Cardiac fibroblast (primary cell): Measurements from ENCODE around the gene SESN1.

Experiments
- DNase-seq, 2 donors: peaks; one replicate each; pipeline versions ENCODE4 v3.0.0 to v3.0.0-alpha.2; 2010; ENCODE audit warnings: low read depth in 2 of 2
- H3K4me3 ChIP-seq, 2 donors: replicated peaks in 1 of 2; 1 replicate in 1 of 2; 2 replicates in 1 of 2; pipeline ENCODE4 v1.5.1; 2011; ENCODE audit warnings: low read depth in 2 of 2, low read length in 2 of 2, mild to moderate bottlenecking in 2 of 2, moderate library complexity in 1 of 2
- TF ChIP-seq, protein P1 (sequence below): IDR thresholded peaks from one replicate; pipeline ENCODE4 v1.5.1; 2011; ENCODE audit warnings: low read depth, mild to moderate bottlenecking, low read length, inconsistent platforms

The SESN1 gene

DNA sequence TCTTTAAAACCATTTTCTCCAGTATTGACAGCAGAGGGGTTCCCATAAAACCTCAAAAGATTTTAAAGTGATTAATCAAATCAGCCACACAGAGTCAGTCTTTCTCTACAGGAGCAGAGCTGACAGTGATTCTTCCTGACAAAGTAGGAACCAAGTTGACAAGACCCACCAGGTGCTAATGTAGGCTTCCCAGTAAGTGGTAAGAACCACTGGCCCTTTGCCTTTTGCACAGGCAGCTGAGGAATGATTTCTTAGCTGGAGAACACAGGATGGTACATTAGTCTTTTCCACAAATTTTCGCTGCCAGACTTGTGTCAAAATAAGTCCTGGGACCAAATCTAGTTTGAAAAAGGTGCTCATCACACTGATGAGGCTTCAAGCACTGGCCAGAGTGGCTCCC, 150.6 kb downstream of the SESN1 start:
- TF ChIP-seq, protein P1, sequence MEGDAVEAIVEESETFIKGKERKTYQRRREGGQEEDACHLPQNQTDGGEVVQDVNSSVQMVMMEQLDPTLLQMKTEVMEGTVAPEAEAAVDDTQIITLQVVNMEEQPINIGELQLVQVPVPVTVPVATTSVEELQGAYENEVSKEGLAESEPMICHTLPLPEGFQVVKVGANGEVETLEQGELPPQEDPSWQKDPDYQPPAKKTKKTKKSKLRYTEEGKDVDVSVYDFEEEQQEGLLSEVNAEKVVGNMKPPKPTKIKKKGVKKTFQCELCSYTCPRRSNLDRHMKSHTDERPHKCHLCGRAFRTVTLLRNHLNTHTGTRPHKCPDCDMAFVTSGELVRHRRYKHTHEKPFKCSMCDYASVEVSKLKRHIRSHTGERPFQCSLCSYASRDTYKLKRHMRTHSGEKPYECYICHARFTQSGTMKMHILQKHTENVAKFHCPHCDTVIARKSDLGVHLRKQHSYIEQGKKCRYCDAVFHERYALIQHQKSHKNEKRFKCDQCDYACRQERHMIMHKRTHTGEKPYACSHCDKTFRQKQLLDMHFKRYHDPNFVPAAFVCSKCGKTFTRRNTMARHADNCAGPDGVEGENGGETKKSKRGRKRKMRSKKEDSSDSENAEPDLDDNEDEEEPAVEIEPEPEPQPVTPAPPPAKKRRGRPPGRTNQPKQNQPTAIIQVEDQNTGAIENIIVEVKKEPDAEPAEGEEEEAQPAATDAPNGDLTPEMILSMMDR, result no peak
- peak in 1 of 2 donors; percentile 13 for DNase-seq

DNA sequence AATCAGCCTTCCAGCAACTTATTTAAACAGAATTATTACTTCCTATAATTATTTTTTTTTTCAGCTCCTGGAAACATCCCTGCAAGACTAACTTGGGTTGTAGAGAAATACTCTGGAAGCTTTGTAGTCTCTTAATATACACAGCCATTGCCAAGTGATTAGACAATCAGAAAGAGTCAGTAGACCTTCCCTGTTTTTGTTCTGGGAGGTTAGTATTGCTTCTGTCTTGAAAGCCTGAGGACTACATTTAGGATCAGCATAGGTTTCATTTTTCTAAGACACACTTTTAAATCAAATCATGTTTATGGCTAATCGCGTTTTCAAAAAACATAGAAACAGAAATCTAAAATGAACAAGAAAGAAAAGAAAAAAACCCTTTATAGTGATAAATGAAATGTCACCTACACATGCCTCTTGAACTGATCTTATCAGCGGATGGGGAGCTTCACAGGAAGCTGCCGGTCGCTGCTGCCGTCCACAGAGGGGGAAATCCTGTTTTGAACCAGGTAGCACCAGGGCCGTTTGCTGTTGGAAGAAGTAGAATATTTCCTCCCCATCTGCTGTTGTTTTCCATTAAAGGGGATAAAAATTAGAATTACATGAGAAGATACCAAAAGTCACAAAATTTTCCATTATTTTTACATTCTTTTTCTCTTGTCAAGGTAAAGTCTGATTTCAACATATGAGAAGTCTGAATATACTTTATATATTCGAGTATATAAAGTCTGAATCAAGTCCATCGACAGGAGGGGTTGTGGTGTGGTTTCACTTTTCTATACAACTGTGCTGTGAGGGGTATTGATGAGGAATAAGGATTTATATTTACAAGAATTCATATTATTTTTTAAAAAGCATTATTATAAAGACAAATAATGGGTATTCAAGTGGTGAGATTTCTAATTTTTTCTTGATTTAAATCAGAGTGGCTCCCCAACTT, 151.8 kb downstream of the SESN1 start:
- no peak overlapping the region for H3K4me3 ChIP-seq
- no peak for DNase-seq

More for the DNA sequence above, 150.6 kb downstream of the SESN1 start:
- H3K4me3 ChIP-seq, result no peak overlapping the region

DNA sequence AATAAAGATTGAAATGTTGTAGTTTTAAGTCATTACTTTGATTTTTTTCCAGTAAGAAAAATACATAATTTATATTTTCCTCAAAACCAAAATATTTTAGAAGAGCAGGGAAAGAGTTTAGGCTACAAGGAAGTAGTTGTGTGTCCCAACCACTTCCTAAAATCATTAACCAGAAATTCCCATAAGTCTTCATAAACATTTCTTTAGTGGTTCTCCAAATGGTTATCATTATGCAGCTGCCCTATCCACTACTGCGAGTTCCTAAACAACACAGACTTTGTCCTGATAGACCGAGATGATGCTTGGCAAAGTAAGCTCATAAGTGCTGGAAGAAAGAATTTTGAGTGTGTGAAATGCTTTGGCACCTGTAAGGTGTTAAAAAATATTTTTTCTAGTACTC, 152.8 kb downstream of the SESN1 start:
- no peak overlapping the region for H3K4me3 ChIP-seq
- TF ChIP-seq, protein P1, result no peak
- DNase-seq, result no peak

More for the DNA sequence above, 151.8 kb downstream of the SESN1 start:
- TF ChIP-seq, protein P1, result no peak

DNA sequence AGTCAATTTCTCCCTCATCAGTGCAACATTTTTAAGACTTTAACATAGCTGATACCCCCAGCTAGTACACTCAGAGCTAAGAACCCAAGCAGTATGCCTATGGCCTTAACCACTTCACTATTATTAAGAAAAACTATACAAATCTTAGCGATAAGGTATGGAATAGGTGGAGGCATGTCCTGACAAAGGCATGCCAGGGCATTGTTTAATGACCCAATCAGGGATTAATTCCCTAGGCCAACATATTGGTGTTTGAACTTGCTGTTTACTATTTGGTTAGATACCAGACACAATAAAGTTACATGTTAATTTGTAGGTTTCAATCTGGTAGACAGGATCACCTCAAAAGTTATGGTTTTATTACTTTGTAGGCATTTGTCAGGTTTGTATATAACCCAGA, 153.4 kb downstream of the SESN1 start:
- DNase-seq, result no peak
- TF ChIP-seq, protein P1, result no peak
- no peak overlapping the region for H3K4me3 ChIP-seq

DNA sequence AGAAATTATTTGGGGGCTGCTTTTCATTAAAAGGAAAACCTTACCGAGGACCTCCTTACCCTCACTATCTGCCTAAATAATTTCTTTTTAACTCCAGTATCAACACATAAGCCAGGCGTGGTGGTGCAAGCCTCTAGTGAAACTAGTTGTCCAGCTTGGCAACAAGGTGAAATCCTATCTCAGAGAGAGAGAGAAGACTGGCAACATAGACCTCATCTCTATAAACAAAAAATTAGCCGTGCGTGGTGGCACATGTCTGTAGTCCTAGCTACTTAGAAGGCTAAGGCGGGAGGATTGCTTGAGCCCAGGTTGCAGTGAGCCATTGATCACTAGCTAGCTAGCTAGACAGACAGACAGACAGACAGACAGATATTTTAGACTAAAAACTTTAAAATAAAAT, 153.9 kb downstream of the SESN1 start:
- TF ChIP-seq, protein P1, result no peak
- no peak for DNase-seq
- no peak overlapping the region for H3K4me3 ChIP-seq

DNA sequence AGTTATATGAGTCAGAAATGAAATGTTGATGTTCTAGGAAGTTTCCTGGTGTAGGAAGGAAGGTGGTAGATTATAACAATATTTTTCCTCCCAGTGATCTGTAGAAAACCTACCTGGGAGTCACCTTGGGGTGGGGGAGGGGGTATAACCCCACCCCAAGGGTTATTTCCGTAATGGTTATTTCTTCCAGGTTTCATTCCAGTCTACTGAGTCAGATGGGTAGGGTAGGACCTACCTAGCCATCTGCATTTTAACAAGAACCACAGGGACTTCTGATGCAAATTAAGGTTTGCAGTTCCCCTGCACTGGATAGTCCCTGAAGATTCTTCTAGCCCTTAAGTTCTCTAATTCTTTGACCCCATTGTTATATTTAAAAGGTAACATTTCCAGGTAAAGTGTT, 157.5 kb downstream of the SESN1 start:
- H3K4me3 ChIP-seq, result no peak overlapping the region
- no peak for DNase-seq
- TF ChIP-seq, protein P1, result no peak
